PC-9 (cell line): Measurements from ENCODE around the gene AZGP1. TPM values are rescaled to one million over a fixed set of nuclear protein-coding genes. Genes with fewer than 3 reads are reported as not detected.
"Not testable (repeated sequence)": the region's sequence is repeated elsewhere in the genome, so short reads cannot be mapped to it uniquely, and the experiment has no call there.

Experiments used
- BruUV-seq: library from RNA; stranded (reverse); fragments of 400-500 nt; replicated peaks from 2 replicates; lab custom pipeline; 2021; lab: Mats Ljungman, UMichigan
- CTCF ChIA-PET: fragments of 300-600 bp; sonication (Branson Sonifier 250); formaldehyde crosslinking; loops from one replicate; lab custom pipeline; 2022; ENCODE audit warnings: antibody characterized with exemption; lab: Charles Lee
- POLR2A ChIA-PET: fragments of 300-600 bp; sonication (Branson Sonifier 250); formaldehyde crosslinking; loops from one replicate; lab custom pipeline; 2022; ENCODE audit warnings: antibody characterized with exemption; ENCODE audit not compliant: unreplicated experiment; lab: Charles Lee
- DNase-seq, 2 experiments: peaks; one replicate each; pipeline versions ENCODE4 v3.0.0 to v3.0.0-alpha.2; 2015 to 2022; ENCODE audit warnings: mixed read lengths in 1 of 2
- H2AFZ ChIP-seq: fragments of 200-600 bp; sonication (generic); 2 replicates; pipeline ENCODE4 v1.8.1; 2017; ENCODE audit warnings: antibody characterized with exemption
- H3F3A ChIP-seq: fragments of 200-600 bp; sonication (generic); 2 replicates; pipeline ENCODE4 v1.8.1; 2017; ENCODE audit warnings: antibody characterized with exemption, mild to moderate bottlenecking, low read depth; ENCODE audit not compliant: insufficient read depth
- H3K27ac ChIP-seq: fragments of 200-600 bp; sonication (generic); 2 replicates; pipeline ENCODE4 v1.6.1; 2016; ENCODE audit warnings: mixed run types
- H3K27me3 ChIP-seq: fragments of 200-600 bp; sonication (generic); 2 replicates; pipeline ENCODE4 v1.6.1; 2016; ENCODE audit warnings: low read depth, mixed run types; ENCODE audit not compliant: insufficient read depth
- H3K36me3 ChIP-seq: fragments of 200-600 bp; sonication (generic); 2 replicates; pipeline ENCODE4 v1.6.1; 2016; ENCODE audit warnings: low read depth, mixed run types
- H3K4me1 ChIP-seq: fragments of 200-600 bp; sonication (generic); replicated peaks from 2 replicates; pipeline ENCODE4 v1.6.1; 2016; ENCODE audit warnings: mixed run types; ENCODE audit not compliant: insufficient read depth
- H3K4me2 ChIP-seq: fragments of 200-600 bp; sonication (generic); 2 replicates; pipeline ENCODE4 v1.6.1; 2017; ENCODE audit warnings: mixed run types
- H3K4me3 ChIP-seq: fragments of 200-600 bp; sonication (generic); 2 replicates; pipeline ENCODE4 v1.6.1; 2016; ENCODE audit warnings: mixed run types
- H3K79me2 ChIP-seq: fragments of 200-600 bp; sonication (generic); 2 replicates; pipeline ENCODE4 v1.6.1; 2017; ENCODE audit warnings: low read depth, mixed run types
- H3K9me2 ChIP-seq: fragments of 200-600 bp; sonication (generic); 2 replicates; pipeline ENCODE4 v1.8.1; 2017; ENCODE audit warnings: mild to moderate bottlenecking; ENCODE audit not compliant: insufficient read depth
- H3K9me3 ChIP-seq: fragments of 200-600 bp; sonication (generic); 2 replicates; pipeline ENCODE4 v1.8.1; 2016; ENCODE audit warnings: low read depth; ENCODE audit not compliant: insufficient read depth
- H4K20me1 ChIP-seq: fragments of 200-600 bp; sonication (generic); 2 replicates; pipeline ENCODE4 v1.8.1; 2017; ENCODE audit not compliant: insufficient read depth
- EZH2 ChIP-seq: fragments of 200-600 bp; sonication (generic); IDR thresholded peaks from 2 replicates; pipeline ENCODE4 v1.8.0; 2017; ENCODE audit warnings: antibody characterized with exemption, low read depth
- intact Hi-C: fragments of 100-400 bp; cut with micrococcal nuclease; formaldehyde crosslinking; loops from one replicate; pipeline ENCODE4 v1.10.0; 2022; ENCODE audit not compliant: unreplicated experiment
- total RNA-seq: library from RNA; stranded (reverse); gene quantifications from 2 replicates; pipeline ENCODE4 v1.2.3, GENCODE V29; 2021
- TF ChIP-seq, protein P1 (sequence below): fragments of 200-600 bp; sonication (generic); conservative IDR thresholded peaks from 2 replicates; pipeline ENCODE4 v1.6.1; 2017; ENCODE audit warnings: mixed run types, antibody characterized with exemption, mild to moderate bottlenecking, moderate library complexity

The AZGP1 gene
- total RNA-seq, 1 experiment from 2014 or later = not detected

DNA sequence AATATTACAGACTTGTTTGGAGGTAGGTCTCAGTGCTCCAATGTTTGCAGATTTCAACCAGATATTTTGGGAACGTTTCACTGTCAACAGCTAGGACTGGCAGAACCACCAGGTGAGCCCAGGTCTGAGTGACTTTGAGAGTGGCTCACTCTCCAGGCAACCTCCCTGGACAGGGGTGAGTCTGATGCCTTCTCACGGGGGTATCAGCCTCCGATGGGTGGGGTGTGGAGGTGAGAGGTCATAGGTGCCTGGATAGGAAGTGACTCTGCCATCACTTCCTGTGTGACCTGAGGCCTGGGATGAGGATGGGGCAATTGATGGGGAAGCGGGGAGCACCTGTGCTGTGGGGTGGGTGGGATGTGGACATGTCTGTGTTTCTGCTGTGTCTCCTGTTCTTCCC, 4.6 kb downstream of the AZGP1 start:
- no peak overlapping the region for H3K4me3 ChIP-seq
- no peak for DNase-seq

DNA sequence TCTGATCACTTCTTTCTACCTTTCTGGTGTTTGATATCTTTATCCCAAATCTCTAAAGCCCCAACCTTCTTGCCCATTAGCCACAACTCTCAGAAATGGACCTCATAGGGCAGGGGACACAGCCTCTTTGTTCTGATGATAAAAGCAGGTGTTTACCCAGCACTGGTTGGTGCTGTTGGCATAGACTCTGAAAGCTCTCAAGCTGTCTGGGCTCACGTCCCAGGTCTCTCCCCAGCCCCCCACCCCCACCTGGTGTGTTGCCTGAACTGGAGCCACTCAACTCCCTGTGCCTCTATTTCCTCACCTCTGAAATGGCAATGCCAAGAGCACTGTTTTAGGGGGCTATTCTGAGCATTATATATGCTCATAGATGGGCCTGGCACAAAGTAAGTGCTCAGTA, 6.0 kb downstream of the AZGP1 start:
- DNase-seq, intact Hi-C loops, H3K79me2 ChIP-seq, H3K4me3 ChIP-seq, H3K36me3 ChIP-seq, H3K27ac ChIP-seq, H2AFZ ChIP-seq, BruUV-seq, H3K4me2 ChIP-seq, H3K9me3 ChIP-seq, POLR2A ChIA-PET, H3K4me1 ChIP-seq, H3K9me2 ChIP-seq, H4K20me1 ChIP-seq: not testable (repeated sequence)
- H3K27me3 ChIP-seq = peaks cover 46% of the 10 kb centered on the region
- H3F3A ChIP-seq = peaks cover 13% of the 10 kb centered on the region; the same call in 1 of the 2 replicates
- CTCF ChIA-PET = interaction anchor here (0.7 kb wide), 1 partner anchor 412 kb away, joined by 3 read pairs; no protein-coding TSS in a partner anchor

More for the DNA sequence above, 4.6 kb downstream of the AZGP1 start:
- intact Hi-C loops = no loop called here
- no peaks in the 10 kb centered on the region for H3K36me3 ChIP-seq
- no peak overlapping the region for H3K4me2 ChIP-seq
- no TSS peak for BruUV-seq
- ChIA-PET CTCF (no interaction called here), POLR2A (no interaction called here)
- no peak overlapping the region for H3K27ac ChIP-seq
- peaks cover 38% of the 10 kb centered on the region for H3K27me3 ChIP-seq
- no peaks in the 10 kb centered on the region for H3K4me1 ChIP-seq
- no peak overlapping the region for H2AFZ ChIP-seq
- TF ChIP-seq, protein P1, sequence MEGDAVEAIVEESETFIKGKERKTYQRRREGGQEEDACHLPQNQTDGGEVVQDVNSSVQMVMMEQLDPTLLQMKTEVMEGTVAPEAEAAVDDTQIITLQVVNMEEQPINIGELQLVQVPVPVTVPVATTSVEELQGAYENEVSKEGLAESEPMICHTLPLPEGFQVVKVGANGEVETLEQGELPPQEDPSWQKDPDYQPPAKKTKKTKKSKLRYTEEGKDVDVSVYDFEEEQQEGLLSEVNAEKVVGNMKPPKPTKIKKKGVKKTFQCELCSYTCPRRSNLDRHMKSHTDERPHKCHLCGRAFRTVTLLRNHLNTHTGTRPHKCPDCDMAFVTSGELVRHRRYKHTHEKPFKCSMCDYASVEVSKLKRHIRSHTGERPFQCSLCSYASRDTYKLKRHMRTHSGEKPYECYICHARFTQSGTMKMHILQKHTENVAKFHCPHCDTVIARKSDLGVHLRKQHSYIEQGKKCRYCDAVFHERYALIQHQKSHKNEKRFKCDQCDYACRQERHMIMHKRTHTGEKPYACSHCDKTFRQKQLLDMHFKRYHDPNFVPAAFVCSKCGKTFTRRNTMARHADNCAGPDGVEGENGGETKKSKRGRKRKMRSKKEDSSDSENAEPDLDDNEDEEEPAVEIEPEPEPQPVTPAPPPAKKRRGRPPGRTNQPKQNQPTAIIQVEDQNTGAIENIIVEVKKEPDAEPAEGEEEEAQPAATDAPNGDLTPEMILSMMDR = no peak
- TF ChIP-seq EZH2 = no peak
- H3K79me2 ChIP-seq = no peaks in the 10 kb centered on the region
- no peaks in the 10 kb centered on the region for H3K9me3 ChIP-seq
- peaks cover 13% of the 10 kb centered on the region; the same call in 1 of the 2 replicates for H3F3A ChIP-seq
- no peaks in the 10 kb centered on the region for H4K20me1 ChIP-seq
- no peaks in the 10 kb centered on the region for H3K9me2 ChIP-seq

DNA sequence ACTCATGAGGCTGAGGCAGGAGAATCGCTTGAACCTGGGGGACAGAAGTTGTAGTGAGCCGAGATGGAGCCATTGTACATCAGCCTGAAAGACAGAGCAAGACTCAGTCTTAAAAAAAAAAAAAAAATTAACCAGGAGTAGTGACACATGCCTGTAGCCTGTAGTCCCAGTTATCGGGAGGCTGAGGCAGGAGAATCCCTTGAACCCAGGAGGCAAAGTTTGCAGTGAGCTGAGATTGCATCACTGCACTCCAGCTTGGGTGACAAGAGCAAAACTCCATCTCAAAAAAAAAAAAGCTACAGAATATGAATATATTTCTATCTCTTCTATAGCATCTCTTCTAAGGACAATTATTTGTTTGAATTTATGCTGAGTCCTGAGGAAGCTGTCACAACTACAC, 6.5 kb downstream of the AZGP1 start:
- Histone ChIP-seq H3K36me3 (no peaks in the 10 kb centered on the region), H2AFZ (no peak overlapping the region), H3K4me2 (no peak overlapping the region), H3K9me3 (no peaks in the 10 kb centered on the region), H3K79me2 (no peaks in the 10 kb centered on the region), H4K20me1 (no peaks in the 10 kb centered on the region), H3F3A (peaks cover 12% of the 10 kb centered on the region; the same call in 1 of the 2 replicates), H3K27me3 (peaks cover 51% of the 10 kb centered on the region), H3K27ac (no peak overlapping the region), H3K4me1 (no peaks in the 10 kb centered on the region), H3K9me2 (no peaks in the 10 kb centered on the region), H3K4me3 (no peak overlapping the region)
- POLR2A ChIA-PET = no interaction called here
- no peak for DNase-seq
- TF ChIP-seq, protein P1 = no peak
- no peak for TF ChIP-seq EZH2
- intact Hi-C loops = no loop called here
- CTCF ChIA-PET = interaction anchor here (0.7 kb wide), 1 partner anchor 411 kb away, joined by 3 read pairs; no protein-coding TSS in a partner anchor
- no TSS peak for BruUV-seq
